Astrocyte of the spinal cord (primary cell): ENCODE measurements around the gene RAB35.

Experiments used
- DNase-seq: peaks from one replicate; pipeline ENCODE4 v3.0.0; 2011; ENCODE audit warnings: low read depth, low spot score
- H3K4me3 ChIP-seq: 2 replicates; pipeline ENCODE4 v1.5.1; 2011; ENCODE audit warnings: low read depth, mild to moderate bottlenecking, low read length, moderate library complexity
- in situ Hi-C: cut with HindIII; loops from 2 replicates; pipeline ENCODE4 v1.10.0; 2017; ENCODE audit warnings: low sequenced_read_pairs
- TF ChIP-seq, protein P1 (sequence below): IDR thresholded peaks from 2 replicates; pipeline ENCODE4 v1.5.1; 2012; ENCODE audit warnings: low read depth, mild to moderate bottlenecking, low read length, inconsistent platforms

Gene RAB35

DNA sequence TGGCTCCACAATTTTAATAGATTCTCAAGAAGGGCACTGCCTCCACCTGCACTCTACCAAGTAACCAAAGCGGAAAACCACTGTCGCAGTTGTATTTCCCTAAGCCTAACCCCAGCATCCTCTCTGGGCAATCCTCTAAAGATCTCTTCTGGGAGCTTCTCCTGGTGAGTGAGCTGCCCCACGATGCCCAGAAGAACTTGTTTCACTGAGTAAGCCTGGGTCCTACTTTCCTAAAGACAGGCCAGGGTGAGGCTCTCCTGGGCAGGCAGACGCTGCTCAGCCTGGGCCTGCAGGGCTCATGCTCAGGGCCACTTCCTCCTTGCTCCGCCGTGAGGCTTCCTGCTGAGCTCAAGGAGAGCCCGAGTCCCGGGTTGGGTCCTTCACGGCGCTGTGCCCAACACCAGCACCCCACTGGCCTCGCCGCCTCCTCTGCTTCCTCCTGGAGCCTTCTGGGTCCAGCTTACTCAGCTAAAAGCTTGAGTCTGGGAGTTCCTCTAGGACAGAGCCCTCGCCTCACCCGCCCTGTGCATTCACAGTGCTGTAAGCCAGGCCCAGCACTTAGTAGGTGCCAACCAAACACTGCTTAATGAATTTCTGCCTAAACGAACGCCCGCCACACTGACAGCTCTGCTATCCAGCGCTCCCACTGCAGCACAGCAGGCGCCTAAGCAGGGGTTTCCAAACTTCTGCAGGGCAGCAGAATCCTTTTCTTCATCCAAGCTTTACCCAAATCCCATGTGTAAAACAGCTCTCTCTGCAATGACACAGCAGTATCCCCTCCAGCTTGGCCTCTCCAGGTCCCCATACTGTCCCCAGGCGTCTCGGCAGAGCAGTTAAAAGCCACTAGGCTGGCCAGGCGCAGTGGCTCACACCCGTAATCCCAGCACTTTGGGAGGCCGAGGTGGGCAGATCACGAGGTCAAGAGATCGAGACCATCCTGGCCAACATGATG lies 5.7 kb downstream of the RAB35 start:
- in situ Hi-C loops, result no loop called here
- TF ChIP-seq, protein P1, sequence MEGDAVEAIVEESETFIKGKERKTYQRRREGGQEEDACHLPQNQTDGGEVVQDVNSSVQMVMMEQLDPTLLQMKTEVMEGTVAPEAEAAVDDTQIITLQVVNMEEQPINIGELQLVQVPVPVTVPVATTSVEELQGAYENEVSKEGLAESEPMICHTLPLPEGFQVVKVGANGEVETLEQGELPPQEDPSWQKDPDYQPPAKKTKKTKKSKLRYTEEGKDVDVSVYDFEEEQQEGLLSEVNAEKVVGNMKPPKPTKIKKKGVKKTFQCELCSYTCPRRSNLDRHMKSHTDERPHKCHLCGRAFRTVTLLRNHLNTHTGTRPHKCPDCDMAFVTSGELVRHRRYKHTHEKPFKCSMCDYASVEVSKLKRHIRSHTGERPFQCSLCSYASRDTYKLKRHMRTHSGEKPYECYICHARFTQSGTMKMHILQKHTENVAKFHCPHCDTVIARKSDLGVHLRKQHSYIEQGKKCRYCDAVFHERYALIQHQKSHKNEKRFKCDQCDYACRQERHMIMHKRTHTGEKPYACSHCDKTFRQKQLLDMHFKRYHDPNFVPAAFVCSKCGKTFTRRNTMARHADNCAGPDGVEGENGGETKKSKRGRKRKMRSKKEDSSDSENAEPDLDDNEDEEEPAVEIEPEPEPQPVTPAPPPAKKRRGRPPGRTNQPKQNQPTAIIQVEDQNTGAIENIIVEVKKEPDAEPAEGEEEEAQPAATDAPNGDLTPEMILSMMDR, result no peak
- H3K4me3 ChIP-seq, result no peak overlapping the region
- DNase-seq, result no peak

DNA sequence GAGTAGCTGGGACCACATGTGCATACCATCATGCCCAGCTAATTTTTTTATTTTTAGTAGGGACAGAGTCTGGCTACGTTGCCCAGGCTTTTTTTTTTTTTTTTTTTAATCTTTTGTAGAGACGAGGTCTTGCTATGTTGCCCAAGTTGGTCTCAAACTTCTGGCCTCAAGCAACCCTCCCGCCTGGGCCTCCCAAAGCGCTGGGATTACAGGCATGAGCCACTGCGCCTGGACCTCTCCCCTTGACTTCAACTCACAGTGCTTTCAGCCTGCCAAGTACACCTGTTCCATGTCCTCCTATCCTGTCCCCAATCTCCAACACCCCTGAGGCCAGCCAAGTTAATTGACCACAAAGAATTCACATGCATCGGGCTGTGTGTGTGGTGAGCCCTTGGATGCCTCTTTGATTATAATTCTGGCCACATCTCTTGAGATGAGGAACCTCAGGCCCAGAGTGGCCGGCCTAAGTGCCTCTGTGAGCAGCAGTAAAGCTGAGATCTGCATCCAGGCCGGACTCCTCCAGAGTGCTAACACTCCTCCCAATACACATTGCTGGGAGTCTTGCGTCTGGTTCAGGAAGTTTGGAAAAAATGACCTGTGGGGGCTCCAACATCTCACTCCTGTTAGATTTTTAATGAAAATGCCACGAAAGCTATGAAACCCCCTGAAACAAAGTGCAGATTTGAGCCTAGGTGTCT lies 6.8 kb downstream of the RAB35 start:
- DNase-seq, result no peak
- in situ Hi-C loops, result no loop called here
- H3K4me3 ChIP-seq, result no peak overlapping the region
- TF ChIP-seq, protein P1, result no peak

DNA sequence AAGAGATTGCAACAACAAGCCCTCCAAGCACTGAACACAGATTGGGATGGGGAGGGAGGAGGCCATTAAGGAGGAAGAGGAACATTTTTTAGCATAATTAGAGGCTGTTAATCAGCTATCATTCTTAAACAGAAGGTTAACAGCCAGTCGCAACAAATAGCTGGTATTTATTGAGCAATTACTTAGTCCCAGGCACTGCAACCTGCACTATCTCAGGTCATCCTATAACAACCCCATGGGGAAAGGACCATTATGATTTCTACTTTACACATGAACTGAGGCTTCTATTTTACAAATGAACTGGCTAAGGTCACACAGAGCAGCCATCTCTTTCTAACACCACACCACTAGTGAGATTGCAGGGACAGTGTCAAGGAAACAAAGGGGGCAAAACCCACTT lies 10.4 kb downstream of the RAB35 start:
- TF ChIP-seq, protein P1, result no peak
- no peak for DNase-seq
- in situ Hi-C loops, result no loop called here
- no peak overlapping the region for H3K4me3 ChIP-seq

DNA sequence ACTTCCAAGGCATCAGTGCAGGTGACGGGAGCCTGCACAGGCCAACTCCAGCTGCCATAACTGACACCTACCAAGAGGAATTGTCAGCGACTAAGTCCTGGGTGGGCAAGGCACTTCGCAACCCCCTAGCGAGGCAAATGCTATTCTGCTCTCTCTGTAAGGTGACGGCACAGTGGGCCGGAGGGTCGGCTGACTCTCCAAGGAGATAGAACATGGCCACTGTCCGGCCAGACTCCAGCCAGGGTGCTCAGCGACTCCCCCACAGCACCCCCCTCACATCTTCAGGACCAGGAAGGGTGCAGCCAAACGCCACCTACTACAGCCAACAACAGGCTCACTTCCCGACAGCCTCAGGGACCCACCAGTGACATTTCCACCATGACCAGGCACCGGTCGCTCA lies 13.2 kb downstream of the RAB35 start:
- DNase-seq, result no peak
- TF ChIP-seq, protein P1, result no peak
- H3K4me3 ChIP-seq, result no peak overlapping the region
- in situ Hi-C loops, result no loop called here

DNA sequence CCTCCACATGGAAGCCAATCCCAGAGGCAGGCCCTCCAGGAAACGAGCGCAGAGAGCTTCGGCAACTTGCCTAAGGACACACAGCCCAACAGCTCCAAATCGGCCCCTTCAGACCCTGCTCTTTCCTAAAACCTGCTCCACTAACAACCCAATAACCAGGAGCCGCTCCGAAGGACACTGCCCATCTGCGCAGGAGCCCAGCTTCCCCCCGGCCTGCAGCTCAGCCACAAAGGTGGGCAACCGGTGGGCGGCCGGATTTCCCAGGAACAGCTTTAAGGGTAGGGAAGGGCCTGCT lies 13.6 kb downstream of the RAB35 start:
- H3K4me3 ChIP-seq, result no peak overlapping the region
- TF ChIP-seq, protein P1, result no peak
- DNase-seq, result no peak
- in situ Hi-C loops, result no loop called here

DNA sequence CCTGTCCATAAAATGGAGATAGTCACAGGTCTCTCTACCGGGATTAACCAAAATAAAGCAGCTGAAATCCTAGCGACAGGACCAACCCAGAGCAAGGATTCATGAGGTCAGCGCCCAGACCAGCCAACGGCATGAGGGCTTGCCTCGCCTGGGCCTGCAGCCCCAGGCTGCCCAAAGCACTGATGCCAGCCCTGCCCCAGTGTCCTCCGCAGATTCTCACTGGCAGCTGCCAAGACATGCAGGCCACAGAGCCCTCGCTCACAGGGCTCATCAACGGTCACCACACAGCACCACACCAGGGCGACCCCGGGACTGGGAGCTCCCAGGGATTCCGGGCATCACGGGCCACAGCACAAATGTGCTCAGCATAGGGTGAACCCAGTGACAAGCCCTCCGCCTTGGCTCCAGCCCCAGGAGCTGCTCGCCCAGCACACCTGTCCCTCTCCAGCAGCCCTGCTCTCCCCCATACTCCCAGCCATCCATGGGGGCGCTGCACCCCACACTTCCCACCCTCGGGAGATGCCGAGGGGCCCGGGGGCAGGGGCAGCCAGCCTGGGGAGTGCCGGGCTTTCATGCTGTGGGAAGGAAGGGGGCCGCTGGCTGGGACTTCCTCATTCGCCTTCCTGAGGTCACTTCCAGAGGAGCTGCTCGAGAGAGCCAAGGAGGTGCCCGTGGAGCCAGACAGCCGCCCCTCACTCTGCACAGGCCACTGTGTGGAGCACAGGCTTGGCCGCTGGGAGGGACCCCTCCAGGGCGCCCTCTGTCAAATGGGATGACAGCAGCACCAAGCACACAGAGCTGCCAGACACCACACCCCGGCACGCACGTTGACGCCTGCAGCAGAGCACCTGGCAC lies 14.1 kb downstream of the RAB35 start:
- TF ChIP-seq, protein P1, result no peak
- DNase-seq, result no peak
- H3K4me3 ChIP-seq, result no peak overlapping the region
- in situ Hi-C loops, result no loop called here
